Endometrium (tissue), 2 donors: ENCODE data around the gene IRF7.

Experiments
- FAIRE-seq: peaks from 2 replicates; lab custom pipeline; 2012; peaks lifted over from hg19 to GRCh38; lab: Jason Lieb, UNC
- donor health status: control.
- donor health status: control.

Gene IRF7

DNA sequence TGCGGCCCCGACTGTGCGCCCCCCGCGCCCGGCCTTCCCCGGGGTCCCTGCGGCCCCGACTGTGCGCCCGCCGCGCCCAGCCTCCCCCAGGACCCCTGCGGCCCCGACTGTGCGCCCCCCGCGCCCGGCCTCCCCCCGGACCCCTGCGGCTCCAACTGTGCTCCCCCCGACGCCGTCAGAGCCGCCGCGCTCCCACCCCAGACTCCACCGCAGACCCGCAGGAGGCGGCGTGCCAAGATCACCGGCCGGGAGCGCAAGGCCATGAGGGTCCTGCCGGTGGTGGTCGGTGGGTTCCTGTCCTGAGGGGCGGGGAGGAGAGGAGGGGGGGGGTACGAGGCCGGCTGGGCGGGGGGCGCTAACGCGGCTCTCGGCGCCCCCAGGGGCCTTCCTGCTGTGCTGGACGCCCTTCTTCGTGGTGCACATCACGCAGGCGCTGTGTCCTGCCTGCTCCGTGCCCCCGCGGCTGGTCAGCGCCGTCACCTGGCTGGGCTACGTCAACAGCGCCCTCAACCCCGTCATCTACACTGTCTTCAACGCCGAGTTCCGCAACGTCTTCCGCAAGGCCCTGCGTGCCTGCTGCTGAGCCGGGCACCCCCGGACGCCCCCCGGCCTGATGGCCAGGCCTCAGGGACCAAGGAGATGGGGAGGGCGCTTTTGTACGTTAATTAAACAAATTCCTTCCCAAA lies 24.4 kb upstream of the IRF7 start:
- FAIRE-seq: no peak

DNA sequence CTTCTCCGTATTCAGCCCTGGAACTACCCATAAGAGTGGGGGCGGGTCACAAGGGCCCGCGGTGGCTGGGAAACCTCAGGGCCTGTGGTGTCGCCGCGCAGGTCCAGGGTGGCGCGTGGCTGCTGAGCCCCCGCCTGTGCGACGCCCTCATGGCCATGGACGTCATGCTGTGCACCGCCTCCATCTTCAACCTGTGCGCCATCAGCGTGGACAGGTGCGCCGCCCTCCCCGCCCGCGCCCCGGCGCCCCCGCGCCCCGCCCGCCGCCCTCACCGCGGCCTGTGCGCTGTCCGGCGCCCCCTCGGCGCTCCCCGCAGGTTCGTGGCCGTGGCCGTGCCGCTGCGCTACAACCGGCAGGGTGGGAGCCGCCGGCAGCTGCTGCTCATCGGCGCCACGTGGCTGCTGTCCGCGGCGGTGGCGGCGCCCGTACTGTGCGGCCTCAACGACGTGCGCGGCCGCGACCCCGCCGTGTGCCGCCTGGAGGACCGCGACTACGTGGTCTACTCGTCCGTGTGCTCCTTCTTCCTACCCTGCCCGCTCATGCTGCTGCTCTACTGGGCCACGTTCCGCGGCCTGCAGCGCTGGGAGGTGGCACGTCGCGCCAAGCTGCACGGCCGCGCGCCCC lies 23.7 kb upstream of the IRF7 start:
- FAIRE-seq: no peak

DNA sequence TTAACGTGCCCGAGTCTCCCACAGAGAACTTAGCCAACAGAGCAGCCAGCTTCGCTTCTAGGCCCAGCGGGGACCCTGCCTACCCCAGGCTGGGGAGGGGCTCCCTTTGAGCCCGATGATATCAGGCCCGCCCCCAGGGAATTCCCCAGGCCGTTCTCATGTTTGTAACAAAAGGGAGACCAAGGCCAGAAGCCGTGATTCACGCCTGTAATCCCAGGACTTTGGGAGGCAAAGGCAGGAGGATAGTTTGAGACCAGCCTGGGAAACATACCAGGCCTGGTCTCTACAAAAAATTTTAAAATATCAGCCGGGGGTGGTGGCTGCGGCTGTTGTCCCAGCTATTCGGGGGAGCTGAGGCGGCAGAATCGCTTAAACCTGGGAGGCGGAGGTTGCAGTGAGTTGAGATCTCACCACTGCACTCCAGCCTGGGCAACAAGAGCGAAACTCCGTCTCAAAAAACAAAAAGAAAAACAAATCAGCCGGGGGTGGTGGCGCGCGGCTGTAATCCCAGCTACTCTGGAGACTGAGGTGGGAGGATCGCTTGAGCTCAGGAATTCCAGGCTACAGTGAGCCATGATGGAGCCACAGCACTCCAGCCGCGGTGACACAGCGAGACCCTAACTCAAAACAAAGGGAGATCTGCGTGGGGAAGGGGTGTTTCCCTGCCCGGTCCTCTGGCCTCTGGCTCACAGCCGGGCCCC lies 23.0 kb upstream of the IRF7 start:
- no peak for FAIRE-seq

DNA sequence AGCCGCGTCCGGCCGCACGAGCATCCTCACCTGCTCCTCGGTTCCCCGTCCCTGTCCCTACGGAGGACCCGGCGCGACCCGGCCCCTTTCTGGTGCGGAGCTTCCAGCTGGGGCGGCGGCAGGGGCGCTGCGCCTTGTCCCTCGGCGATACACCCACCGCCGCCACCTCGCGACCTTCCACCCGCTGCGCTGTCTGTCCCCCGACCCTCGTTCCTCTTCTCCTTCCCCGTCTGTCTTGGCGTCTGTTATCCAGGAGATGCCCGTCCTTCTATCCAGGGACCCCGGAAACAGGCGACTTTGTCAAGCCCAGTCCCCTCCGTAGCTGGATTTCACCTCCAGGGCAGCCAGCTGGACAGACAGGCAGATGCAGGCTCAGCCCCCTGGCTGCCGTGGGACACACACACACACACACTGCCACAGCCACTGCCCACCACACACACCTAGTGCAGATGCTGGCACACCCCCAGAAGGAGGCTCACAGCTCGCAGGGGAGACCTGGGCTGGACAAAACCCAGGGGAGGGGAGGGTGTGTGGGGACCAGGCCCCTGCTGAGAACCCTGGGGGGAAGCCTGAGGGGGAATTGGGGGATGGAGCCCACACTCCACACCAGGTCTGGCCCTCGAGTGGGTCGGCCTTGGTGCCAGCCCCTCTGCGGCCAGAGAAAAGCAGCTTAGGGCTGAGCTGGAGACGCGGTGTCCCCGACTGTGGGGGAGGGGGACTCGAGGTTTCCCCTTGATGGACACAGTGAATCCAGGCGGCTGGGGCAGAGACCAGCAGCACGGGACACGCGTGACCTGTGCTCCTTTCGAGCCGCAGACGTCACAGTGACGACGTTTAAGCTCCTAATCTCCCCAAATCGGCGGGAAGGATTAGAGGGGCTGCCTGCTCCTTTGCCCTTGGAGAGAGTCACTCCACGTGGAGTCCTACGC lies 22.1 kb upstream of the IRF7 start:
- FAIRE-seq: no peak

DNA sequence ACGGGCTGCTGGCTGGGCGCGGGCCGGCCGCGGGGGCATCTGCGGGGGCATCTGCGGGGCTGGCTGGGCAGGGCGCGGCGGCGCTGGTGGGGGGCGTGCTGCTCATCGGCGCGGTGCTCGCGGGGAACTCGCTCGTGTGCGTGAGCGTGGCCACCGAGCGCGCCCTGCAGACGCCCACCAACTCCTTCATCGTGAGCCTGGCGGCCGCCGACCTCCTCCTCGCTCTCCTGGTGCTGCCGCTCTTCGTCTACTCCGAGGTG lies 21.5 kb upstream of the IRF7 start:
- no peak for FAIRE-seq

DNA sequence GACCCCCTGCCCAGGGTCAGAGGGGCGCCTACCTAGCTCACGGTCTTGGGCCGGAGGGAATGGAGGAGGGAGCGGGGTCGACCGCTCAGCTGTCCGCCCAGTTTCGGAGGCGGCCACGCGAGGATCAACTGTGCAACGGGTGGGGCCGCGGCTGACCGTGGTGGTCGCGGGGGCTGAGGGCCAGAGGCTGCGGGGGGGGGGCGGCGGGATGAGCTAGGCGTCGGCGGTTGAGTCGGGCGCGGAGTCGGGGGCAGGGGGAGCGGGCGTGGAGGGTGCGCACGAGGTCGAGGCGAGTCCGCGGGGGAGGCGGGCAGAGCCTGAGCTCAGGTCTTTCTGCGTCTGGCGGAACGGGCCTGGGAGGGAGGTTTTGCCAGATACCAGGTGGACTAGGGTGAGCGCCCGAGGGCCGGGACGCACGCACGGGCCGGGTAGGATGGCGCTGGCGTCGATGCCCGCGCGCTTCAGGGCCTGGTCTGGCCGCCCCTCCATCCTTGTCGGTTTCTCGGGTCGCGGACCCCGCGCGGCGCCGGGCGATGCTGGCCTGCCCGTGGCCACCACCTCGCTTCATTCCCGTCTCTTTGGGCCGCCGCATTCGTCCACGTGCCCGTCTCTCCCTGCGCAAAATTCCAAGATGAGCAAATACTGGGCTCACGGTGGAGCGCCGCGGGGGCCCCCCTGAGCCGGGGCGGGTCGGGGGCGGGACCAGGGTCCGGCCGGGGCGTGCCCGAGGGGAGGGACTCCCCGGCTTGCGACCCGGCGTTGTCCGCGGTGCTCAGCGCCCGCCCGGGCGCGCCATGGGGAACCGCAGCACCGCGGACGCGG lies 21.0 kb upstream of the IRF7 start, which contains the start of gene DRD4:
TSS of gene DRD4 (plus strand) at position 759 of the 822 bp plus-strand sequence. CDS start at position 795, 36 bp downstream.
- FAIRE-seq: no peak

DNA sequence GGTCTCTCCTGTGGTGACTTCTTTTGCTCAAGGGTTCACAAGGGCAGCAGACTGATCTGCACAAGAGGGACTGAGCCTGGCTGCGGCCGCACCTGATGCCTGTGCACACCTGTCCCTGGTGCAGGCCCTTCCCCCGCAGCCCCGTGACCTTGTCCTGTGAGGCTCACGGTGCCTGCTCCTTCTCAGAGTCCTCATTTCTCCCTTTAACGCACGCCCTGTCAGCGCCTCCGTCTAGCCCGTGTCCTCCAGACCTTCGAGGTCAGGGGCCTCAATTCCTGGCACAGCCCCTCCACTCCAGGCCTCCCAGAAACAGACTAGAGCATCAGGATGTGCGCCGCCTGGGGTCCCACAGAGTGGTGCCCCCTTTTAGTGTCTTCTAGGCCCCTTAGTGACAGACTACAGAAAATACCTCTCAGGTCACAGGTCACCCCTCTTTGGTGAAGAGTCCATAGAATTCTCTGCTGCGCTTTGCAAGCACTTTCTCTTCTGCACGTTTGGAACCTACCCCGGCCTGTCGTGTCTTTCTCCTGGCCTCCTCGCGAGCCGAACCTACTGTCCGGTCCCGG lies 20.3 kb upstream of the IRF7 start:
- FAIRE-seq: no peak

DNA sequence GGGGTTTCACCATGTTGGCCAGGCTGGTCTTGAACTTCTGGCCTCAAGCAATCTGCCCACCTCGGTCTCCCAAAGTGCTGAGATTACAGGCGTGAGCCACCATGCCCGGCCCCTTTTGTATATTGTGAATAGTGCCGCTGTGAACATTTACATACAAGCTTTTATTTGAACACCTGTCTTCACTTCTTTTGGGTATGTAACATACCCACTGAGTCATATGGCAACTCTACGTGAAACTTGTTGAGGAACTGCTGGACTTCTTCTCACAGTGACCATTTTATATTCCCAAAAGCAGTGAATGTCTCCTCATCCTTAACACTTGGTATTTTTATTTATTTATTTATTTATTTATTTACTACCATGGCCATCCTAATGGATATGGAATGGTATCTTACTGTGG lies 15.1 kb upstream of the IRF7 start:
- FAIRE-seq: no peak

DNA sequence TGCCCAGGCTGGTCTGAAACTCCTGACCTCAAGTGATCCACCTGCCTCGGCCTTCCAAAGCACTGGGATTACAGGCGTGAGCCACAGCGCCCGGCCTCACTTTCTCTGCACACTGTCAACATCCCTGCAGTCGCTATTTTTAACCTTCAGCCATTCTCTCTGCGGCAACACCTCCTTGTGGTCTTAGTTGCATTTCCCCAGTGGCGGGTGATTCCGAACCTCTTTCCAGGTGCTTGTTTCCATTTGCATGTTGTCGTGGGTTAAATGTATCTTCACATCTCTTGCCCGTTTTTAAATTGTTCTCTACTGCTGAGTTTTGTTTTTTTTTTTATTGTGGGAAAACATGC lies 13.5 kb upstream of the IRF7 start:
- no peak for FAIRE-seq

DNA sequence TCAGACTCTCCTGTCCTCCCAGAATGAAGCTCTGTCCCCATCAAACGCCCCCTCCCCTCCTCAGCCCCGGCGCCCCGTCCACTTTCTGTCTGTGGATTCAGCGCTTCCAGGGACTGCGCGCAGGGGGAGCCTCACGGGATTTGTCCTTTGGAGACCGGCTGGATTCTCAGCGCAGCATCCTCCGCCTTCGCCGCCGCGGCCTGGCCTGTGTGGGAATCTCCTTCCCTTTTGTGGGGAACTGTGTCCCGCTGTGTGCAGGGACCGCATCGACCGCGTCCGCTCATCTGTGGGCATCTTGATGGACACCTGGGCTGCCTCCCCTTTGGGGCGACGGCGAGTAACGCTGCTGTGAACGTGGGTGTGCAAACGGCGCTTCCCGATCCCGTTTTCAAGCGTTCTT lies 12.3 kb upstream of the IRF7 start:
- FAIRE-seq: no peak

DNA sequence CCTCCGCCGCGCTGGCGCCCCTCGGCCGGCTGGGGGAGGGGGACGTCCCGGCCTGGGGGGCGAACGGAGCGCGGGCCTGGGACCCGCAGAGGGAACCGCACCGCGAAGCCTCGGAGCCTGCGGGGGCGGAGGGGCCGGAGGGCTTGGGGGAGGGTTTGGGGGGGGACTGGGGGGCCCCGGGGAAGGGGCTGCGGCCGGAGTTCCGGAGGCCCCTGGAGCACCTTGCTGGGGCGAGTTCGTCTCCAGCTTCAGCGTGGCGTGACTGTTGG lies 11.5 kb upstream of the IRF7 start:
- FAIRE-seq: no peak

DNA sequence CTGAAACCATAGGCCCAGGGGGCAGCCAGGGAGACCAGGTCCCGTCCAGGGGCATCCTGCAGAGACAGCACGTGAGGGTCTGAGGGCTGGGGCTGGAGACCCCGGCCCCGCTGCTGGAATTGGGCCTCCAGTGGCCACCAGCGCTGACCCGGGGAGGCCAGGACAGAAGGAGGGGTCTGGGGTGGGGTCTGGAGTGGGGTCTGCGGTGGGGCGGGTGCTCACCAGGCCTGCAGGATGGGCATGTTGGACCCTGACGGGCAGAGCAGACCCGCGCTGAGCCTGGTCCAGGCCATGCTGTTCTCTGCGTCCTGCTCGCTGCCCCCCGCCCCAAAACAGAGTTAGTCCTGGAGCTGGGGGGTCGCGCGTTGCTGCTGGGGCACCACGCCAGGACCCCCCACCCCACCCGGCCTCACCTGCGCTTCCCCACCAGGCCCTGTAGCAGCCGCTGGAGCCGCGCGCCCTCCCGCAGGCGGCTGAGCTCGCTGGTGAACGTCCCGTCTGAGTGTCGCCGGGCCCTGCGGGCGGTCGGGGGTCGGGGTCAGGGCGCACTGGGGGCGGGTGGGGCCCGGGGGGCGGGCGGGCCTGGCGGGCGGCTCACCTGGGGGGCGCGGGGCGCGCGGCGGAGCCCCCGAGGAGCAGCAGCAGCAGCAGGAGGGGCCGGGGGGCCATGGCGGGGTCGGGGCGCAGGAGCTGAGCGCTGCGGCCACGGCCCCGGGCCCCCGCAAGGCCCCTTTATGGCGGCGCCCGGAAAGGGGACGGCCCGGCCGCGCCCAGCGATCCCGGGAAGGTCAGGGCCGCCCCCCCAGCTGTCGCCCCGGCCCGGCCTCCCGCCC lies 10.9 kb upstream of the IRF7 start, which contains the start of gene SCT:
TSS of gene SCT (minus strand) at position 707 of the 833 bp plus-strand sequence. CDS start at position 669, 38 bp downstream.
- FAIRE-seq: no peak

DNA sequence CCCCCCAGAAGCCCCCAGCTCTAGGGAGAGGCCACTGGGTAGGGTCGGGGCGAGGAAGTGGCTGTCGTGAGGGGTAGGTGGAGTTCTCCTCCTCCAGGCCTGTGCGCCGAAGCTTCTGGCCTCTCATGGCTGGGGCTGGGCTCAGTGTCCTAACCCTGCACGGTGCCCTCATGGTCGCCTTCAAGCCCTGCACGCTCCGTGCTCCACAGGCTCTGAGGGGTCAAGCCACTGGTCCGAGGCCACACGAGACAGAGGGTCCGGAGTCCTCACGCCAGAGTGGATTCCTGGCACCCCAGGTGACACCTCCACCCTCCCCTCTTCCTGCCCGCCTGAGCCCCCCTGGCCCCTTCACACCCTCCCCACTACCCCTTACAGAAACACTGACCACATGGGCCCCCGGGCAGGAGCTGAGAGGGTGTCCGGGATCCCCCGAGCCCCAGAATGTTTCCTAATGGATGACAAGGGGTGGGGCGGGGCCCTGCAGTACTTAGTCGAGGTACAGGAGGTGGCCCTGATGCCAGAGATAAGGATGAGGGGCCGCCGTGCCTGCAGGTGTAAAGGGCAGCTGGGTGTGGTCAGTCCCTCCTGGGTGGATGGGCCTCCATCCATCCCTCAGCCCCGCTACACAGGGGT lies 10.0 kb upstream of the IRF7 start:
- no peak for FAIRE-seq

DNA sequence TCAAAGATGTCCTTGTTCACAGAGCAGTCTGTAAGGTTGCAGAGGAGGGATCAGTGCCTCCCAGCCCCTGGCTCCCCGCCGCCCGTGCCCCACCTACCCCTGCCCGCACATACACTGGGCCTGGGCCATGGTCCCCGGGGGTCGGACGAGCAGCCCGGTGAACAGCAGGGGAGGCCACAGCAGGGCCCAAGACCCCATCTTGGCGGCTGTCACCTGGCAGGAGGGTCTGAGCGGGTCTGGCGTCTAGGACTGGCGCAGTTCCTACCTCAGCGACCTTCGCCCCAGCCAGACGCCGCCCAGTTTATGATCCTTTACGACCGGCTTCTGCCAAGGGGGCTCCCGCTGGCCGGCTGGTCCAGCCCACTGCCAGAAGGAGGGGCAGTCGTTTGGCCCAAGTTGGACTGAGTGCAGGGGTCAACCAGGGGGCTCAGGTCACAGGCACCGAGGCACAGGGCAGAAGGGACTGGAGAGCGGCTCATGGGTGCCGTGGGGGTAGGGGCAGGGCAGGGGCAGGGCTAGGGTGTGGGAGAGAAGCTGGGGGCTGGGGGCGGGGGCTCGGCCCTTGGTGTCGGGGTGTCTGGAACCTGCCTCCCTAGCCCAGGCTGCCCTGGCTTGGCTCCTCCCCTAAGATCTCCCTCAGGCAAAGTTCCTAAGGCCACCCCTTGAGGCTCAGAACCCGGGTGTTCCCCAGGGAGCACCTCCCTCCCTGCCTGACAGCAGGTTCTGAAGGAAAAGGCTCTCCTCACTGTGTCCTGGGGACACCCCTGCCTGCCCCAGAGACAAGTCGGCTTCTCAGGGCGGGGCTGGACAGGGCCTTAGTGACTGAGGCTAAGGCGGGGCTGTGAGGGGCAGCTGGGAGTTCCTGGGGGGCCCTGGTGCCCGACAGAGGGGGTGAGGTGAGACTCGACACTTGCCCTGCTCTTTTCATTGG lies 9.2 kb upstream of the IRF7 start, which contains the start of gene CDHR5:
TSS of gene CDHR5 (minus strand) at position 251 of the 931 bp plus-strand sequence. CDS start at position 198, 53 bp downstream.
- FAIRE-seq: no peak

DNA sequence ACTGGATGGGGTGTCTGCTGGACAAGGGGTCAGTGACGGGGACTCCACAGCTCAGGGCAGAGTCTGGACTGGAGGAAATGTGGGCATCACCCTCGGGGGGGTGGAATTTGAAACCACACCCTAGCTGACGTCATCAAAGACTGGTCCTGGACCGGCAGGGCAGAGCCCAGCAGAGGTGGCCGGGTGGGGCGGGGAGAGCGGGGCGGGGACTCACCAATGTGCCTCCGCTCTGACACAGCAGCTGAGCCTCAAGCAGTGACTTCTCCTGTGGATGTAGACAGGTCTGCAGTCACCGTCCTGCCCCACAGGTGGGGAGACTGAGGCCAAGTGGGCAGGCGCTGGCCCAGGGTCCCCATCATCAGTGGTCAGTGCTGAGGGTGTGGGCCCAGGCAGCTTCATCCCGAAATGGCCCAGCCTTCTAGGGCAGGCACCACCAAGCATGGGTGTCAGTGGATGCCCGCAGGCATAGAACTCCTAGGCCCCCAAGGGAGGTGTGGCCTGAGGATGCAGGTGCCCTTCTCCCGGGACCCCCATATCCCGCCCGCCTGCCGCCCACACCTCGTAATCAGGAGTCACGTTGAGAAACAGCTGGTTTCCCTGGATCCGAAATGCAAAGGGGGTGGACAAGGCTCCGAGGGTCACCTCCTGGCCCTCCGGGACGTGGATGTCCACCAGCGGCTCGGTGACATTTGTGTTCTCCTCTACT lies 8.4 kb upstream of the IRF7 start:
- FAIRE-seq: no peak

DNA sequence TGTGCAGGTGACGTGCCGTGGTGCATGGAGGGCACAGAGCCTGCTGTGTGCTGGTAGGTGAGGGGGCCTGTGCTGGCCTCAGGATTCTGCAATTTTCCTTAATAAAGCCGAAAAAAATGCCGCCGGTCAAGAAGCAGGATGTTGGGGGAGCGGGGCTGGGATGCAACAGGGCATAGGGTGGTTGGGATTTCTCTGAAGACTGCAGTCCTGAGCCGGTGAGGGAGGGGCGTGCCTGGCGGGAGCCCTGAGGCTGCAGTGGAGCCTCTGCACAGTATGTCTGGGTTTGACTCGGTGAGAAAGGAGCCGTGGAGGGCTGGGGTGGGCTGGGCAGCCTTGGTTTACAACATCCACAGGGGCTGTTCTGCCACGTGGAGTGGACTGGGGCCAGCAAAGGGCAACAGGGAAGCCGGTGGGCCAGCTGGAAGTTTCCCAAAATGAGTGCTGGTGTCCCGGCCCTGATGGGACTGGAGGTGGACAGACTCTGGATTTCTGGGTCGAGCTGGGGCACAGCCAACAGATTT lies 7.7 kb upstream of the IRF7 start:
- no peak for FAIRE-seq

DNA sequence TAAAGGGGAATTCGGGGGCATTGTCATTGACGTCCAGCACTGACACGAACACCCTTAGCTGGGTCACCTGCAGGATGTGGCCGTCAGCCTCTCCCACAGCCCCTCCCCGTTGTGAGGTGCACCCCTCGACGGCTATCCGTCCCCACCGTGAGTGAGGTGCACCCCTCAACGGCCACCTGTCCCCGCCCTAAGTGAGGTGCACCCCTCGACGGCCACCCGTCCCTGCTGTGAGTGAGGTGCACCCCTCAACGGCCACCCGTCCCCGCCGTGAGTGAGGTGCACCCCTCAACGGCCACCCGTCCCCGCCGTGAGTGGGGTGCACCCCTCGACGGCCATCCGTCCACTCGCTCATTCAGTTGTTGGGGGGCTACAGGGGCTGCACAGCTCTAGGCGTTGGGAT lies 6.1 kb upstream of the IRF7 start:
- FAIRE-seq: no peak
